Measurements from ENCODE around the gene UVSSA.

Gene UVSSA

GRCh38 chr4:1395941-1396805, 49.2 kb downstream of the UVSSA start:
- DNase-seq (ENCODE audit: low read depth in 2 of 2), result no peak

- DNase-seq (ENCODE audit: low read depth in 2 of 2), result no peak
Measured at GRCh38 chr4:1396806-1397455, 49.9 kb downstream of the UVSSA start.

- DNase-seq (ENCODE audit: low read depth in 2 of 2), result no peak
Measured at GRCh38 chr4:1398681-1399507, 51.9 kb downstream of the UVSSA start.

GRCh38 chr4:1399508-1400190, 52.6 kb downstream of the UVSSA start:
- DNase-seq (ENCODE audit: low read depth in 2 of 2), result no peak

- no peak for DNase-seq (ENCODE audit: low read depth in 2 of 2)
Measured at GRCh38 chr4:1400191-1400805, 53.3 kb downstream of the UVSSA start.

- DNase-seq (ENCODE audit: low read depth in 2 of 2), result no peak
Measured at GRCh38 chr4:1400831-1401408, 53.9 kb downstream of the UVSSA start.

- no peak for DNase-seq (ENCODE audit: low read depth in 2 of 2)
Measured at GRCh38 chr4:1401409-1402020, 54.5 kb downstream of the UVSSA start.

GRCh38 chr4:1402021-1402515, 55.1 kb downstream of the UVSSA start:
- DNase-seq (ENCODE audit: low read depth in 2 of 2), result no peak

GRCh38 chr4:1402516-1403091, 55.6 kb downstream of the UVSSA start:
- no peak for DNase-seq (ENCODE audit: low read depth in 2 of 2)

- DNase-seq (ENCODE audit: low read depth in 2 of 2), result no peak
Measured at GRCh38 chr4:1403177-1403583, 56.2 kb downstream of the UVSSA start.

GRCh38 chr4:1403591-1404572, 56.9 kb downstream of the UVSSA start:
- DNase-seq (ENCODE audit: low read depth in 2 of 2), result no peak

GRCh38 chr4:1404573-1405253, 57.7 kb downstream of the UVSSA start:
- DNase-seq (ENCODE audit: low read depth in 2 of 2), result no peak

- DNase-seq (ENCODE audit: low read depth in 2 of 2), result no peak
Measured at GRCh38 chr4:1405254-1405635, 58.2 kb downstream of the UVSSA start.

- DNase-seq (ENCODE audit: low read depth in 2 of 2), result no peak
Measured at GRCh38 chr4:1405636-1406393, 58.8 kb downstream of the UVSSA start.

GRCh38 chr4:1406394-1406980, 59.5 kb downstream of the UVSSA start, which contains the start of gene NKX1-1:
TSS of gene NKX1-1 (minus strand) at chr4:1406442. CDS start at chr4:1406442, 0 bp downstream.
- no peak for DNase-seq (ENCODE audit: low read depth in 2 of 2)

- DNase-seq (ENCODE audit: low read depth in 2 of 2), result no peak
Measured at GRCh38 chr4:1406981-1407656, 60.1 kb downstream of the UVSSA start.

Data from fibroblast of skin of left quadriceps (primary cell).